H9 (cell line): ENCODE measurements around the gene NCBP3. TPM values are rescaled to one million over a fixed set of nuclear protein-coding genes. Genes with fewer than 3 reads are reported as not detected.

Experiments
- DNase-seq: peaks from one replicate; pipeline ENCODE4 v3.0.0-alpha.2; 2017
- H2AFZ ChIP-seq: one replicate; pipeline ENCODE4 v1.6.1; 2013; ENCODE audit warnings: mild to moderate bottlenecking, low read length, control low read depth, moderate library complexity
- H2AK5ac ChIP-seq: 2 replicates; pipeline ENCODE4 v1.6.1; 2013; ENCODE audit warnings: low read length, control low read depth, mixed read lengths; ENCODE audit not compliant: insufficient read length
- H2BK120ac ChIP-seq: one replicate; pipeline ENCODE4 v1.6.1; 2013; ENCODE audit warnings: low read depth, mild to moderate bottlenecking, low read length, control low read depth, inconsistent platforms; ENCODE audit not compliant: poor library complexity, severe bottlenecking
- H2BK12ac ChIP-seq: 2 replicates; pipeline ENCODE4 v1.6.1; 2013; ENCODE audit warnings: low read length, control low read depth, mixed read lengths, low read depth; ENCODE audit not compliant: insufficient read length
- H2BK15ac ChIP-seq: 2 replicates; pipeline ENCODE4 v1.6.1; 2013; ENCODE audit warnings: low read depth, low read length, control low read depth
- H2BK20ac ChIP-seq: one replicate; pipeline ENCODE4 v1.6.1; 2013; ENCODE audit warnings: low read depth, mild to moderate bottlenecking, low read length, control low read depth, inconsistent platforms; ENCODE audit not compliant: poor library complexity, severe bottlenecking
- H2BK5ac ChIP-seq: 2 replicates; pipeline ENCODE4 v1.6.1; 2013; ENCODE audit warnings: low read length, control low read depth, mixed read lengths; ENCODE audit not compliant: insufficient read length
- H3K14ac ChIP-seq: 2 replicates; pipeline ENCODE4 v1.6.1; 2013; ENCODE audit warnings: low read length, control low read depth; ENCODE audit not compliant: insufficient read depth
- H3K18ac ChIP-seq: 2 replicates; pipeline ENCODE4 v1.6.1; 2013; ENCODE audit warnings: low read depth, mild to moderate bottlenecking, mixed read lengths, low read length, control low read depth; ENCODE audit not compliant: insufficient read length
- H3K23ac ChIP-seq: 2 replicates; pipeline ENCODE4 v1.6.1; 2013; ENCODE audit warnings: low read length, control low read depth, mixed read lengths, low read depth; ENCODE audit not compliant: insufficient read length
- H3K23me2 ChIP-seq: 2 replicates; pipeline ENCODE4 v1.6.1; 2013; ENCODE audit warnings: low read depth, mild to moderate bottlenecking, mixed read lengths, low read length, control low read depth; ENCODE audit not compliant: insufficient read length, poor library complexity, severe bottlenecking
- H3K27ac ChIP-seq: 2 replicates; pipeline ENCODE4 v1.5.1; 2013; ENCODE audit warnings: low read length, control low read depth, mixed read lengths, low read depth; ENCODE audit not compliant: insufficient read length
- H3K27me3 ChIP-seq: 2 replicates; pipeline ENCODE4 v1.6.1; 2013; ENCODE audit warnings: low read length, control low read depth, inconsistent platforms; ENCODE audit not compliant: insufficient read depth
- H3K4ac ChIP-seq: 2 replicates; pipeline ENCODE4 v1.6.1; 2013; ENCODE audit warnings: low read depth, mild to moderate bottlenecking, control low read depth, inconsistent platforms, low read length, moderate library complexity
- H3K4me1 ChIP-seq: 2 replicates; pipeline ENCODE4 v1.6.1; 2013; ENCODE audit warnings: low read length, control low read depth, inconsistent platforms; ENCODE audit not compliant: insufficient read depth
- H3K4me2 ChIP-seq: 2 replicates; pipeline ENCODE4 v1.6.1; 2013; ENCODE audit warnings: low read length, control low read depth, mixed read lengths; ENCODE audit not compliant: insufficient read length, insufficient read depth
- H3K56ac ChIP-seq: 2 replicates; pipeline ENCODE4 v1.6.1; 2013; ENCODE audit warnings: low read depth, mild to moderate bottlenecking, mixed read lengths, low read length, control low read depth; ENCODE audit not compliant: insufficient read length
- H3K79me1 ChIP-seq: 2 replicates; pipeline ENCODE4 v1.6.1; 2013; ENCODE audit warnings: low read depth, mild to moderate bottlenecking, moderate library complexity, low read length, control low read depth, inconsistent platforms; ENCODE audit not compliant: insufficient read depth, poor library complexity, severe bottlenecking
- H3K79me2 ChIP-seq: 2 replicates; pipeline ENCODE4 v1.6.1; 2013; ENCODE audit warnings: low read length, control low read depth, inconsistent platforms; ENCODE audit not compliant: insufficient read depth
- H3K9ac ChIP-seq: 2 replicates; pipeline ENCODE4 v1.6.1; 2013; ENCODE audit warnings: low read length, control low read depth, mixed read lengths; ENCODE audit not compliant: insufficient read length; ENCODE audit errors: extremely low read depth
- H3K9me3 ChIP-seq: one replicate; pipeline ENCODE4 v1.6.1; 2013; ENCODE audit warnings: low read depth, low read length, inconsistent platforms; ENCODE audit not compliant: control insufficient read depth
- H3T11ph ChIP-seq: one replicate; pipeline ENCODE4 v1.6.1; 2013; ENCODE audit warnings: mild to moderate bottlenecking, low read length, control low read depth, inconsistent platforms
- H4K20me1 ChIP-seq: one replicate; pipeline ENCODE4 v1.6.1; 2013; ENCODE audit not compliant: control insufficient read depth, insufficient read length, insufficient read depth
- H4K5ac ChIP-seq: 2 replicates; pipeline ENCODE4 v1.6.1; 2013; ENCODE audit warnings: low read depth, mild to moderate bottlenecking, mixed read lengths, low read length, control low read depth; ENCODE audit not compliant: insufficient read length
- H4K8ac ChIP-seq: replicated peaks from 2 replicates; pipeline ENCODE4 v1.6.1; 2013; ENCODE audit warnings: low read length, control low read depth, mixed read lengths, low read depth; ENCODE audit not compliant: insufficient read length
- H4K91ac ChIP-seq: 2 replicates; pipeline ENCODE4 v1.6.1; 2013; ENCODE audit warnings: low read depth, mild to moderate bottlenecking, moderate library complexity, mixed read lengths, low read length, control low read depth; ENCODE audit not compliant: insufficient read length
- H3K27ac Mint-ChIP-seq, 3 experiments: 2 replicates in 2 of 3; 3 replicates in 1 of 3; pipeline ENCODE4 v1.8.0; 2020 to 2021; ENCODE audit warnings: mixed read lengths in 3 of 3, mild to moderate bottlenecking in 1 of 3, moderate library complexity in 1 of 3
- H3K27me3 Mint-ChIP-seq: 2 replicates; pipeline ENCODE4 v1.8.0; 2021; ENCODE audit warnings: low read depth, mild to moderate bottlenecking, moderate library complexity, mixed read lengths
- H3K36me3 Mint-ChIP-seq, 3 experiments: 2 replicates in 2 of 3; 3 replicates in 1 of 3; pipeline ENCODE4 v1.8.0; 2020 to 2021; ENCODE audit warnings: low read depth in 3 of 3, mixed read lengths in 3 of 3; ENCODE audit not compliant: insufficient read depth in 1 of 3
- H3K4me1 Mint-ChIP-seq, 2 experiments: 2 replicates each; pipeline ENCODE4 v1.8.0; 2020; ENCODE audit warnings: mixed read lengths in 2 of 2
- H3K4me3 Mint-ChIP-seq, 2 experiments: 2 replicates in 1 of 2; 3 replicates in 1 of 2; pipeline ENCODE4 v1.8.0; 2020 to 2021; ENCODE audit warnings: mild to moderate bottlenecking in 2 of 2, mixed read lengths in 2 of 2, moderate library complexity in 1 of 2
- H3K9me3 Mint-ChIP-seq, 2 experiments: 2 replicates in 1 of 2; 3 replicates in 1 of 2; pipeline ENCODE4 v1.8.0; 2020; ENCODE audit warnings: mild to moderate bottlenecking in 2 of 2, mixed read lengths in 2 of 2, moderate library complexity in 1 of 2
- CTCF ChIP-seq: fragments of 200-600 bp; sonication (generic); conservative IDR thresholded peaks from 3 replicates; pipeline ENCODE4 v1.8.0; 2021; ENCODE audit warnings: antibody characterized with exemption, mild to moderate bottlenecking
- WGBS: extraction: QIAGEN DNeasy Blood & Tissue Kit; methylation state at CpG from one replicate; pipeline ENCODE4 v1.1.7; 2013; ENCODE audit warnings: missing lambda C conversion rate, low lambda C conversion rate, mixed read lengths; ENCODE audit not compliant: insufficient read length; ENCODE audit errors: extremely low coverage; 5-methylcytosine and 5-hydroxymethylcytosine counted together
- total RNA-seq: library from RNA; stranded (reverse); gene quantifications from 2 replicates; pipeline ENCODE4 v1.2.1, GENCODE V29; 2021

NCBP3 gene
- total RNA-seq, 1 experiment from 2014 or later = 45.7 TPM

GRCh38 chr17:3773511-3773910, 72.5 kb downstream of the NCBP3 start:
- no peak overlapping the region for H3K27ac ChIP-seq
- no CpG with 5 or more reads among the region's 5 CpGs for WGBS
- H3K4me1 Mint-ChIP-seq = peaks cover 15 to 23% of the 10 kb centered on the region in 2 experiments
- no peaks in the 10 kb centered on the region; the same call in 1 of the 2 replicates for H3K4me1 ChIP-seq
- no peaks in the 10 kb centered on the region for H3K79me2 ChIP-seq
- no peak overlapping the region for H3K4me2 ChIP-seq
- H3K23me2 ChIP-seq = peaks cover 2% of the 10 kb centered on the region
- no peak overlapping the region for H3K23ac ChIP-seq
- H3K79me1 ChIP-seq = no peaks in the 10 kb centered on the region
- no peaks in the 10 kb centered on the region; a peak in 1 of 7 replicates for H3K36me3 Mint-ChIP-seq
- no peak for DNase-seq
- no peak overlapping the region for H3K18ac ChIP-seq
- no peak overlapping the region for H4K91ac ChIP-seq
- H3K9me3 ChIP-seq = no peaks in the 10 kb centered on the region
- peaks cover 0 to 3% of the 10 kb centered on the region in 2 experiments; a peak in 2 of 5 replicates for H3K9me3 Mint-ChIP-seq
- no peak overlapping the region for H2BK120ac ChIP-seq
- no peak overlapping the region for H2BK20ac ChIP-seq
- no peak overlapping the region for H3K4me3 Mint-ChIP-seq
- H2AFZ ChIP-seq = no peak overlapping the region
- no peak overlapping the region for H4K5ac ChIP-seq
- no peak overlapping the region for H2BK15ac ChIP-seq
- no peak overlapping the region for H3K56ac ChIP-seq
- no peaks in the 10 kb centered on the region for H4K20me1 ChIP-seq
- H3T11ph ChIP-seq = no peak overlapping the region
- H2BK12ac ChIP-seq = no peak overlapping the region
- no peaks in the 10 kb centered on the region for H3K27me3 ChIP-seq
- no peak overlapping the region for H2BK5ac ChIP-seq
- no peak overlapping the region for H2AK5ac ChIP-seq
- no peak for TF ChIP-seq CTCF
- H3K9ac ChIP-seq = no peak overlapping the region
- H3K4ac ChIP-seq = no peak overlapping the region
- no peak overlapping the region for H3K14ac ChIP-seq
- no peak overlapping the region for H4K8ac ChIP-seq
- H3K27me3 Mint-ChIP-seq = no peaks in the 10 kb centered on the region; the same call in 1 of the 2 replicates
- no peak overlapping the region; a peak in 1 of 7 replicates for H3K27ac Mint-ChIP-seq
